Lung microvascular endothelial cell (primary cell): ENCODE results near the gene LYRM4. TPM values are rescaled to one million over a fixed set of nuclear protein-coding genes. Genes with fewer than 3 reads are reported as not detected.

ENCODE experiments used
- DNase-seq, 2 donors: peaks; one replicate each; pipeline versions ENCODE4 v3.0.0 to v3.0.0-alpha.2; 2010; ENCODE audit warnings: low read depth in 2 of 2
- total RNA-seq: library from RNA; depleted of rRNA; stranded (reverse); fragments of >200 nt; gene quantifications from 2 replicates; pipeline ENCODE4 v1.2.1, GENCODE V29; 2014

LYRM4 gene
- total RNA-seq, 1 donor from 2014 or later: 14.7 TPM

DNA sequence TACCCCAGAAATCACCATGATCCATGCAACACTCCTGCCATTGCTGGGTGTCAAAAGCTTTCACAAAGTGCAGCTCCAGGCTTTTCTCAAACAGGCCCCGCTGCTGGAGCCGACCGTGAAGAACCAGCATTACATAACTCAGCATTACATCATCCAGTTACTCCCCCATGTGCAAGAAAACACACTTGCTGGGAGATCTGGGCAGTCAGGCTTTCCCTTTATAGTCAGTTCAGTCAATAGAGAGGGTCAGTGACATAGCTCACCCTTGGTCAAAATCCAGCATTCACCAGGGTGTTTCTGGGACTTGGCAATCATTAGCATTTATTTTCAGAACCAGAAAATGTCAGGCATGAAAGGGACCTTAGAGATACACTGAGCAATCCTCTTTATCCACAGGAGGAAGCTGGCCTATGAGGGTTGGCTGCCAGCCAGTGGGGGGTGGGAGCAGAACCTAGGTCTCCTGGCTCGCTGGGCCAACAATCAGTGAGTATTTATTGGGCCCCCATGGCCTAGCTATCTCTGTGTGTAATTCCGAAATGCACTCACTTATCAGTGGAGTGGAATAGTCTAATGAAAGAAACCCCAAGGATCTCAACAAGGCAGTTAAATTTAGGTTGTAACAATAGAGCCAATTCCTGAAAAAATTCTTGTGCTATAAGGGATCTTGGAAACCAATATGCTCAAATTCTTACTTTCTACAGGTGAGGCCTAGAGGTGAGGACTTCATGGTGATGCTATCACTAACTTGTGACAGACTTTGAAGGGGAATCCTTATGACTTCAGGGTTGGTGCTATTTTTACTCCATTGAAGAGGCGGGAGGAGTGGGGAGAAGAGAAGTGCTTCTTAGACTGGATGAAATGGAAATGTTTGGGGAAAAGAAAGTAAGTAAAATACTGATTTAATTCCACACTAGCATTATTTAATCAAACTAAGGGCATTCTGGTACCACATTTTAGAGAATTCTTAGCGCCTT is 54.6 kb downstream of the LYRM4 start:
- peak; percentile 72 to 77 for DNase-seq

DNA sequence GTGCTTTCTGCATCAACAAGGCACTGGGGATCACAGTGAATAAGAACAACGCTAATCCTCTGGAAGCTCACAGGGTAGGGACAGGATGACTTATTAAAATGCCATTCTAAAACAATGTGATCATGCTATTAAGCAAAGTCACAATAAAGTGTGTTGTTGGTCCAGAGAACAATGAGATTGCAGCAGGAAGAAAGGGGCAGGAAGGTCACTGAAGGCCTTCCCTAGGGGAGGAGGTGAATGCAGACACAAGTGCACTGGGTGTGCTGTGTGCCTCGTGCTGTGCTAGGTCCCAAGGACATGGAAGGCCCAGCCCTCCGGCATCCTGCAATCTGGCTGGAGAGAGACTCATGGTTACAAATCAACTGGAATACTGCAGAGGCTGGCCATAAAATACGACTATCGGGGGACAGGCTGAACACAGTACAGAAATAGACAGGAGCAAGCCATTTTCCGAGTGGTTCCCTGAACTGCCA is 55.7 kb downstream of the LYRM4 start:
- peak; percentile 50 to 58 for DNase-seq

DNA sequence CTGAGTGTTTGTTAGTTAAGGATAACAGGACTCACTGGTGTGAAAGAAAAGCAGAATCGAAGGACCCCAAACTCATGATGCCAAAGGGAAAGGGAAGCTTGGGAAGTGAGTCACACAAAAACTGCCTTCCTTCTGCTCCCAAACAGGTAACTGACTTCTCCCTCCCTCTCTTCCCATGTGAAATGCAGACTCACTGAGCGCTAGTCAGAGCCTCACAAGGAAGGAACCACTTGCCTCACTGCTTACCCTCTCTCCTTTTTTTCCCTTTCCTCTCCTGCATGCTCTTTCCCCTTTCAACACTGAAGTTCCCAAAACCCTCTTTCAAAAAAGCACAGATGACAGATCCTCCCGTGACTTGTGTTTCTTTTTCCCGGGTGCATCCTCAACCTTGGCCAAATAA is 56.4 kb downstream of the LYRM4 start:
- DNase-seq: peak; percentile 19 to 44

DNA sequence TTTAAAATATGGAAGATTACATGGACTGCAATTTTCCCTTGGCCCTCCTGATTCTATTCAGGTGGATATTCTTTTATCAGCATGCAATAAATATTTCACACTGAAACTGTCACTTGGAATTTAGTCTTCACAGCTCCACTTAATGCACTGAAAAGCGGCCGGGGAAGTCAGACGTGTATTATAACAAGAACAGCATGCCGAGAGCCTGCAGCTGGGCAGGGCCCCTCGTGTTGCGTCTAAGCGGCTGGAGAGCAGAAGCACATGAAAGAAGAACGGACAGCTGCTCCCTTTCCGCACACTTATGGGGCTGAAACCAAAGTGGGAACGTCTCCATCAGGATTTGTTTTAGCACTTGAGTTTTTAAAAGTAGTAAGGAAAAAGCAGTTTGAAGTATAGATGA is 57.2 kb downstream of the LYRM4 start:
- no peak for DNase-seq

DNA sequence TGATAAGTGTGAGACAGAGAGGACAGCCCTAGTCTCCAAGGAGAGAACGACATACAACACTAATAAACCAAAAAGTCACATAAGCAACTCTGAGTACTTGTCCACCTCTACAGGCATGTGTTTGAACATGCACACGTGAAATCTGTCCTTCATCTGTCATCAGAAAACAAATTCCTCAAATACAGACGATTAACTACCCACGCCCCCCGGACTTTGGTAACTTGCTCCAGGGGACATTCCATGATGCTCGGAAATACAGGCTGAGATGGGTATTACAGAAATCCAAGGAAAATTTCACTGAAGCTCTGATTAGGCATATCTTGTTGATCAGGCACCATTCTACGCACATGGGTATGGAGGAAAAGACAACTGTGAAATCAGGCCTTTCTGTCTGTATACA is 57.8 kb downstream of the LYRM4 start:
- DNase-seq: no peak

DNA sequence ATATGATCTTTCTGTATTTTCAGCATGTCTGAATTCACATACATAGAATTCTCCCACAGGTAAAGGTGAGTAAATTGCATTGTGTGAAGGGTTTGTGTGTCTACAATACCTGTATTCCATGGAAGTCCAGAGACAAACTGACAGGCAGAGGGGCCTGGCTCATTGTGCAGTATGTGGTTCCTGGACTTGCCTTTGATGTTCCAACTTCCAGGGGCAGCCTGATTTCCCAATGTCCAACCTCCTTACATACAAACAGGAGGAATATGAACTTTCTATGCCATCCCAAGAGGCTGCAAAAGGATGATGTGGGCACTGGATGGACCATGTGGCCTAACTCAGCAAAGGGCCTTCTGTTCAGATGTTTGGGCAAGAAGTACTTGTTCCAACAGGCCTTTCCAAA is 58.5 kb downstream of the LYRM4 start:
- no peak for DNase-seq

DNA sequence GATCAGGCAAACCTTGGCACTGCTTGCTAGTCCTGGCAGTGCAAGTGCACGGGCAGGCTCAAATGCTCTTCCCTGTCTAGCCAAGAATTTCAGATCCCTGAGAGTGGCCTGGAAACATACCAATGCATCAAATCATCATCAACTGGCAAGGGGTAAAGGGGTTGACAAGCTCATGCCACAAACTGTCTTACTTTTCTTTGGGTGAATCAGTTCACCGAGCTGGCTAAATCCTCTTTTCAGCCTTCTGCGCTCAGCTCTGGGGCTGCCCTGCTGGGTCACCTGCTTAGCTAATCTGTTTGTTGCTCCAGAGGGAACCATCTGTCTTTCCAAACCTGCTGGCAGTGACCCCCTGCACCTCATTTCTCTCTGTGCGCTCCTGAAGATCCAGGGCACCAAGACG is 59.5 kb downstream of the LYRM4 start:
- DNase-seq: no peak

DNA sequence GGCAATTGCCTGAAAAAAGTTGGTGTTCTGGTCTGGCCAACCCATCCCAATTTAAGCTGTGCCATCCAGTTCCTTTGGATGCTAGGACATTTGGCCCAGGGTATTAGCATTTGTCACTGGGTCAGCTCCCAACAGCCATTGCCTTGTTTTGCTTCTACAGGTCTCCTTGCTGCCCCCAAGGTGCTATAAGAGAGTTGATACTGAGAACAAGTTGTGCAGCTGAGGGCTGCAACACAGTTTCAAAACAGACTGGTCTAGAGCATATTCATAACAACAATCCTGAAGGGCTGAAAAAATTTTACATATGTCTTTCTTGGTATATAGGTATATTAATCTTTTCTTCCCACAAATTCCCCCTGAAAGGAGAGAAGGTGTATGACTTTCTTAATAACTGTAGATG is 61.0 kb downstream of the LYRM4 start:
- DNase-seq: no peak

DNA sequence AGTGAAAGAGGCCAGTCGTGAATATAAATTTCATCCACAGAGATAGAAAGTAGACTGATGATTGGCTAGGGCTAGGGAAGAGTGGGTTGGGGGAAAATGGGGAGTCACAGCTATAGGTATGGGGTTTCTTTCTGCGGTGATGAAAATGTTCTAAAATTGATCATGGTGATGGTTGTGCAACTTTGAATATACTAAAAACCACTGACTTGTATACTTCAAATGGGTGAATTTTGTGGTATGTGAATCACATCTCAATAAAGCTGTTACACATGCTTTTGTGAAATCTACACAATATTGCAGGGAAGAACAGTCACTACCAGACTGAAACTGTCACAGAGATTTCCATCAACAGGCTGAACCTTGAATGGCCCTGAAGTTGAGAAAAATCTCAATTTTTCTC is 61.5 kb downstream of the LYRM4 start:
- DNase-seq: no peak

DNA sequence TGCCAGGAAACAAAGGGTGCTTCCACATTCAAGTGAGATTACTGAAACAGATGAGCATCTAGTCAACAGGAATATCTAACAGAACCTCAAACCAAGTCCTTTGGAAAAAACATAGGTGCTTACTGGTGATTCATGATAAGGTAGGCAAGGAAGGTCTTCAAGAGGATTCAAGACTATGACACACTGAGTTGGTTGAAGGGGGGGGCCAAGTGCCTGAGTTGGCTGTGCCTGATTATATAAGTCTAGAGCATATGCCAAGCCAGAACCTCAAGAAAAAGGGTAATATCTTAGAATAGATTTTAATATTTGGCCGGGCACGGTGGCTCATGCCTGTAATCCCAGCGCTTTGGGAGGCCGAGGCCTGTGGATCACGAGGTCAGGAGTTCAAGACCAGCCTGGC is 63.7 kb downstream of the LYRM4 start:
- DNase-seq: no peak

DNA sequence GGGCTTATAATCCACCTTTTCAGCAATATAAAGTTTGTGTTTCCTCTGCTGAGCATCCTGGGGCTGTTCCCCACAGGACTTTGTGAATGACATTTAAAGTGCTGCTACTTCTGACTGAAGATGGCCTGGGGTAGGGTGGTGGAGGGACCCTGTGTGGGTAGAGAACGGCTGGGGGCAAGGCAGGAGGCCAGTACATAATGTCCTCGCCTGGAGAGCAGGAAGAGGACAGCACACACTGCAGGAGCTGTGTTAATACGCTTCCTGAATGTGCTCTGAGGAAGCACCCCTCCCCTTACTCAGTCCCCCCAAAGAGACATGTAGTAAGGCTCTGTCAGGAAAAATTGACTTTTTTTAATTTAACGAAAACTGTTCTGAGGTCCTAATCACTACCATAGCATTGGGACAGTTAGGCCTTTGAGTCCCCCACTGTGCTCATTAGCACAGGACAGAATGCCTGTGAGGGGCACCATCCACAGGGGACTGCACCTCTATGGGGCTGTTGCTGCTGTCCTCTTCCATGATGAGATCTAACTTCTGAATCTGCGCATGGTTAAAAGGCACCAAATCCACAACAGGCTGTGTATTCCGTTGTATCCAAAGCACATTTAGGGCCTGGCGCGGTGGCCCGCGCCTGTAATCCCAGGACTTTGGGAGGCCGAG is 68.5 kb downstream of the LYRM4 start:
- DNase-seq: no peak

DNA sequence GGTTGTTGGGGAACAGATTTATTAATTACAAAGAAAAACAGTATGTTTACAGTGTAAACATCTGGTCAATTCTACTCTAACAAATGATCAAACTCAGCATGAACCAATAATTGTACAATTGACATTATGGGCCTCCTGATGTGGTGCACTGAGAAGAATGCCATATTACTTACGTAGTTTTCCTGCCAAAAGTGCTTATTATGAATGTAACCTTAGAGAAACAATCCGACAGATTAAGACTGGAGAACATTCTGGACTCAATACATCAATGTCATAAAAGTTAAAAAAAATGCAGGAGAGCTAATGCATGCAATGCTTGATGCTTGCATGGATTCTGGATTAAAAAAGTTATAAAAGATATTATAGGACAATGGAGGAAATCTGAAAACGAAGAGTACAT is 69.0 kb downstream of the LYRM4 start:
- no peak for DNase-seq

DNA sequence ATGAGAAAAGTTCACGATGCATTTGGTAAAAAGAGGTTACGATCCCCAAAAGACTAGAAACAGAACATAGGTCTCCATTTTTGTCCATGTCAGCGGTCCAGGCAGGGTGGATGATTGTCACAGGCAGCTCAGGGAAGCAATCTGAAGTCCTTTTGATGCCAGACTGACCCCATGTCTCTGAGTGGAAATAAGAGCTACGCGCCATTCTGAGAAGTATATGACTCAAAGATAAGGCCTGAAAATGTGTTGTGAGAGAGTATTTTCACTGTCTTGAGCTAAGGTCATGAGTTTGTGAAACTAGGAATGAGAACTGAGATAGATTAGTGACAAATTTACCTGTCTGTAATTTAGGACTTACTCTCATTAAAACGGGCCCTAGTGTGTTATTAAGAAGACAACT is 69.5 kb downstream of the LYRM4 start:
- DNase-seq: no peak

DNA sequence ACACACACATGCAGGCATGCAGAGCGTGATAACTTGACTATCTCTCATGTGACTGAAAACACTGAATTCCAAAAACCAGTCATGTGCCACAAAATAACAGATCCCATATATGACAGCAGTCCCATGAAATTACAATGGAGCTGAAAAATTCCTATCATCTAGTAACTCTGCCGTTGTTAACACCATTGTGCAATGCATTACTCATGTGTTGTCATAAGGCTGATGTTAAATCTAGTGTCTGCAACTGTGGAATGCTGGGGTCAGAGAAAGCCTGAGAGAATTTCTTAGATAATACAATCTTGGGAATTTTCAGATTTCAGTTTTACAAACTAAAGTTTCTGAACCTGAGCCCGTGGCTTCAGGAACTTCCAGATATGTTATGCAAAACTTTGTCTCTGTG is 70.2 kb downstream of the LYRM4 start:
- DNase-seq: peak; percentile 90

DNA sequence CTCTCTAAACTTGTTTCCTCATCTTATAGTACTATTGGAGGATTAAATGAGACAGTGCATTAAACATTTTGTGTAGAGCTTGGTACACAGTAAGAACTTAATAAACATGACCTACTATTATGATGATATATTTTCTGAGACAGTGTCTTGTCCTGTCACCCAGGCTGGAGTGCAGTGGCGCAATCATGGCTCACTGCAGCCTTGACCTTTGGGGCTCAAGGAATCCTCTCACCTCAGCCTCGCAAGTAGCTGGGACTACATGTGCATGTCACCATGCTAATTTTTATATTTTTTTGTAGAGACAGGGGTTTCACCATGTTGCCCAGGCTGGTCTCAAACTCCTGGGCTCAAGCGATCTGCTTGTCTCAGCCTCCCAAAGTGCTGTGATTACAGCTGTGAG is 72.1 kb downstream of the LYRM4 start:
- DNase-seq: no peak

DNA sequence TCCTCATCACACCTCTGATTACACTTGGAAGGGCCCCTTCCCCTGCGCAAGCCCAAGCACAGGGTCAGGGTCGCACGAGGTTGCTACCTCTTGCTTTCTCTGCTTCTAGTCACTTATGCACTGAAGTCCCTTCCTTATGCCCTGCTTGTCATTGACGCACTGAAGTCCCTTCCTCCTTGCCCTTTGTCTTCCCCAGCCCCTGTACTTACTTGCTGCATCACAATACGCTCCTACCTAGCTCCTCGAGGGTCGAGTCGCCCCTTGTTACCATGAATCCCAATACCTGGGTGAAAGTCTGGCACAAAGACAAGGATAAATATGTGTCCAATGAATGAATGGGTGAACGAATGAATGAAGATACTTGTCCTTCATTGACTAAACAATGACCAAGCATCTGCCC is 75.9 kb downstream of the LYRM4 start:
- DNase-seq: no peak

DNA sequence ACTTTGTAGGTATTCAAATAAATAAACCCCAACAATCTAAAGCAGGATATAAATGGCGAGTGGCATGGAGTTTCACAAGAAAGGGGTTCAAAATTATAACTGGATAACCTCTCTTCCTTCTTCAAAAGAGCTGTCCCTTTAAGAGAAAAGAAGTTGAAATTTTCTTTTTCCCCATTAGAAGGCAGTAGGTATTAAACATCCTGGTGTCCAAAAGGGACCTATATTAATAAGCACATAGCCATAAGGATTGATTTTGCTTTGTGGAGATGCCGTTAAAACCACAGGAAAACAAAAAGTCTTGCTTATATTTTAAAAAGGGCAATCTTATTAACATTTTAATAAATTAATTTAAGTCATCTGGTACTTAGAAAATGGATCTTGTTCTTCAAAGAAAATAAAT is 76.5 kb downstream of the LYRM4 start:
- DNase-seq: no peak

DNA sequence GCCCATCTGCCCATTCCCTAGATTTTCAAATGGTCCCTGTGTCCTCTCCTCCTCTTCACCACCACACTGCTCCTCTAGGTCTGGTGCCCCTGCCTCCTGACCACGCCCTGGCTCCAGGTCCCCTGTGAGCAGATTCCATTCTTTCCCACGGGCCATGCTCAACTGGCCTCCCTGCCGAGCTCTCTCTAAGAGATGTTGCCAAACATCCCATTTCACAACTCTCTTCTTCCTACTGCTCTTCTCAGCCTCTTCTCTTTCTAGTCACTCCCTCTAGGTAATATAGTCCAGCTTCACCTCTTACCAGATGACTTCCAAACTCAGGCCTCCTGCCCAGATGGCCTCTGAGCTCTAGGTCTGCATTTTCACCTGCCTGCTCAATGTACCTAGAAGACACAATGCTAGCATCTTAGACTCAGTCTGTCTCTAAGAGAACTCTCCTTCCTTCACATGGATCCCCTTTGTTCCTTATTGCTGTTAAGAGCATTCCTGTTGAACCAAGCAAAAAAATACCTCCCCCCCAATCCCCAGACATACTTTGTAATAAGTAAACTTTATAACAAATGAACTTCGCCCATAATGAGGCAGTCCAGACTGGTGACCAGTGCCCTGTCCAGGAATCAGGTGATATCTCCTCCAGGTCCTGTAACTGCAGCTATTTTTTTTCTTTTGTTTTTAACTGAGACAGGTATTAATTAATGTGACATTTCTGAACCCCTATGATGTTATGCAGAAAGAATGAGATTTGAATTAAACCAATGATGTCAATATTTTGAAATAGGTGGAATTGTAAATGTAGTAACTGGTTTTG is 79.0 kb downstream of the LYRM4 start:
- DNase-seq: no peak

DNA sequence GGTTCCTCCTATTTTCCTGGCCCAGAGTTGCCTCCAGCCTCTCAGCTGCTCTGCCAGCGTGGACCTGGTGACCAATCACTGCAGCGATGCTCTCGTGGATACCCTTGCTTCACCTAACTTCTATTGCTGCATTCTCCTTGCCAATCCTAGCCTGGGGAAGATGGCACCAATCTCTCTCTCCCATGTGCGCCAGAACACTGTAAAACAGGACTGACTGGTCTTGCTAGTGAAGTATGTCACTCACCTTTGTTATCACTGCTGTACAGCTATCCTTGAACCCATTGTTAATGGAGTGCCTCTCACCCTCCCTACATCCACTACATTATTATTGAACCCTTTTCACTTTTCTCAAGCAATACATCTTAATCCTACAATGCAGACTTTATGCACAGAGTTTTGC is 80.1 kb downstream of the LYRM4 start:
- no peak for DNase-seq

DNA sequence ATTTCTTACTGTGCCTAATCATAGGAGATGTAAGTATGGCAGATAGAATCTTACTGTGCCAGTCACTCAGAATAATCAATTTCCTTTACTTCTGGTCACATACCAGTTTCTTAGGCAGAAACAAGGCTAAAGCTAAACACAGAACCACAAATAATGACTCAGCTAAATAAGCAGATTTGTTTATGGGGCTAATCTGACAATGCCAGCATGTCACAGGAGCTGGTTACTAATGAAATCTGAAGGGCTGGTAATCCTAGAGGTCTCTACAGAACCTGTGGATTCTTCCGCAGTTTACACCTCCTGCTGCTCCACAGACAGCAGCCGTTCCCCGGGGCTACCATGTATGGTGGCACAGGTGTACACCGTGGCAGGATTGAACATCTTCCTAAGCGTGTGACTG is 80.8 kb downstream of the LYRM4 start:
- DNase-seq: no peak

DNA sequence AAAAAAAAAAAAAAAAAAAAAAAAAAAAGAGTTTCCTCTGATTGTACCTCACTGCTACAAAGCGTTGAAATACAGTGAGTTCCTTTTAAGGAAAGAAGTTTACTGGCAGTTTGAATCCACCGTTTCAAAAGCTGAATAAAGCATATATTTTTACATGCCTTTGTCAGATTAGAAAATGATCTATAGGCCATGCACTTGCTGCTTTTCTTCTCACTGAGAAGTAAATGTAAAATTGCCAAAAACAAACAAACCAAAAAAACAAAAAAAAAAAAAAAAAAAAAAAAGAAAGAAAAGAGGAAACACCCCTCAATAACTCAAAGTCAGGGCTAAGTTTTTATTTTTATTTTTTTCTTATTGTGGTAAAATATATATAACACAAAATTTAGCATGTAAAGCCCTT is 81.9 kb downstream of the LYRM4 start:
- no peak for DNase-seq

DNA sequence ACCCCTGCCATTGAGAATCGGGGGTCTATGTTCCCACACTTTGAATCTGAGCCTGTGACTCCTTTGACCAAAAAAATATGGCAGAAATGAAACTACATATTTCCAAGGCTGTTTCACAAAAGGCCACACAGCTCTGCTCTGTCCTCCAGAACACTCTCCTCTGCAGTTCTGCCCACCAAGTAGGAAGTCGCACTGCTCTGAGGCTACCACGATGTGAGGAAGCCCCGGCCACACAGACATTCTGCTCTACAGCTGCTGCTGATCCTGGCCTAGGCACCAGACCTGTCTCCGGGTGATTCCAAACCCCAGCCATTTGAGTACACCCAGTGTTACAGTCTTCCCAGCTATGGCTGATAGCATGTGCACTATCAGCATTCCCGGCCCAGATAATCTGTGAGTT is 85.1 kb downstream of the LYRM4 start:
- no peak for DNase-seq
